ENCODE measurements around the gene MTHFD2L.

- no peak for TF ChIP-seq CTCF (IDR thresholded peaks at IDR 0.05; ENCODE audit: poor library complexity)
- TF ChIP-seq EZH2 (IDR thresholded peaks at IDR 0.05; ENCODE audit: borderline replicate concordance): no peak
Measured at GRCh38 chr4:74121643-74122579, 36.0 kb upstream of the MTHFD2L start.
